IPS DF 6.9 (cell line): ENCODE results near the gene VMP1.
"Not testable (repeated sequence)": the region's sequence is repeated elsewhere in the genome, so short reads cannot be mapped to it uniquely, and the experiment has no call there.

Experiments used
- DNase-seq: peaks from one replicate; pipeline ENCODE4 v3.0.0-alpha.2; 2013; ENCODE audit warnings: low read depth, low spot score
- H3K27ac ChIP-seq: one replicate; pipeline ENCODE4 v1.5.1; 2013; ENCODE audit warnings: low read length, control low read depth
- H3K27me3 ChIP-seq: 2 replicates; pipeline ENCODE4 v1.6.1; 2013; ENCODE audit warnings: mild to moderate bottlenecking, low read length; ENCODE audit not compliant: control insufficient read depth, insufficient read depth
- H3K36me3 ChIP-seq: 2 replicates; pipeline ENCODE4 v1.6.1; 2013; ENCODE audit warnings: low read length; ENCODE audit not compliant: control insufficient read depth, insufficient read depth
- H3K4me1 ChIP-seq: 2 replicates; pipeline ENCODE4 v1.6.1; 2013; ENCODE audit warnings: low read length; ENCODE audit not compliant: control insufficient read depth, insufficient read depth
- H3K4me3 ChIP-seq: 2 replicates; pipeline ENCODE4 v1.5.1; 2013; ENCODE audit warnings: mild to moderate bottlenecking, low read length
- H3K9me3 ChIP-seq: 2 replicates; pipeline ENCODE4 v1.6.1; 2013; ENCODE audit warnings: low read length, inconsistent platforms; ENCODE audit not compliant: control insufficient read depth, insufficient read depth
- WGBS: extraction: QIAGEN DNeasy Blood & Tissue Kit; methylation state at CpG from one replicate; pipeline ENCODE4 v1.1.7; 2013; ENCODE audit warnings: mixed read lengths, missing lambda C conversion rate; ENCODE audit not compliant: insufficient read length, insufficient coverage; 5-methylcytosine and 5-hydroxymethylcytosine counted together

Gene VMP1

GRCh38 chr17:59752922-59753321 lies 45.5 kb downstream of the VMP1 start:
- Histone ChIP-seq H3K27ac (no peak overlapping the region), H3K27me3 (no peaks in the 10 kb centered on the region), H3K4me3 (no peak overlapping the region), H3K36me3 (no peaks in the 10 kb centered on the region), H3K4me1 (no peaks in the 10 kb centered on the region), H3K9me3 (no peaks in the 10 kb centered on the region)
- no peak for DNase-seq
- no CpG with 5 or more reads among the region's 7 CpGs for WGBS

GRCh38 chr17:59753522-59754467 lies 46.3 kb downstream of the VMP1 start:
- Histone ChIP-seq H3K4me3 (no peak overlapping the region), H3K27ac (no peak overlapping the region), H3K9me3 (no peaks in the 10 kb centered on the region), H3K36me3 (no peaks in the 10 kb centered on the region), H3K27me3 (no peaks in the 10 kb centered on the region), H3K4me1 (no peaks in the 10 kb centered on the region)
- peak; percentile 50 for DNase-seq
- no CpG with 5 or more reads among the region's 3 CpGs for WGBS

GRCh38 chr17:59754552-59754951 lies 47.1 kb downstream of the VMP1 start:
- Histone ChIP-seq H3K4me1 (no peaks in the 10 kb centered on the region), H3K27ac (no peak overlapping the region), H3K4me3 (no peak overlapping the region), H3K36me3 (no peaks in the 10 kb centered on the region), H3K27me3 (no peaks in the 10 kb centered on the region), H3K9me3 (no peaks in the 10 kb centered on the region)
- no peak for DNase-seq

GRCh38 chr17:59755069-59755468 lies 47.6 kb downstream of the VMP1 start:
- not testable (repeated sequence) for H3K27me3 ChIP-seq, H3K27ac ChIP-seq, H3K9me3 ChIP-seq, H3K4me3 ChIP-seq, H3K36me3 ChIP-seq, DNase-seq, H3K4me1 ChIP-seq
- no CpG with 5 or more reads among the region's 12 CpGs for WGBS

- Histone ChIP-seq H3K4me1 (no peaks in the 10 kb centered on the region), H3K9me3 (no peaks in the 10 kb centered on the region), H3K36me3 (no peaks in the 10 kb centered on the region), H3K27ac (no peak overlapping the region), H3K27me3 (no peaks in the 10 kb centered on the region), H3K4me3 (no peak overlapping the region)
- no CpG with 5 or more reads among the region's 3 CpGs for WGBS
- DNase-seq: no peak
Measured at GRCh38 chr17:59756236-59756818, 48.9 kb downstream of the VMP1 start.

- no peaks in the 10 kb centered on the region for H3K36me3 ChIP-seq
- H3K4me1 ChIP-seq: no peaks in the 10 kb centered on the region
- no peaks in the 10 kb centered on the region for H3K27me3 ChIP-seq
- H3K9me3 ChIP-seq: no peaks in the 10 kb centered on the region
- H3K4me3 ChIP-seq: no peak overlapping the region
- no peak for DNase-seq
- no peak overlapping the region for H3K27ac ChIP-seq
Measured at GRCh38 chr17:59757043-59757442, 49.6 kb downstream of the VMP1 start.

GRCh38 chr17:59757470-59757869 lies 50.0 kb downstream of the VMP1 start:
- Histone ChIP-seq H3K9me3 (no peaks in the 10 kb centered on the region), H3K27ac (no peak overlapping the region), H3K4me3 (no peak overlapping the region), H3K36me3 (no peaks in the 10 kb centered on the region), H3K4me1 (no peaks in the 10 kb centered on the region), H3K27me3 (no peaks in the 10 kb centered on the region)
- no peak for DNase-seq
- WGBS: no CpG with 5 or more reads among the region's 1 CpG

GRCh38 chr17:59757881-59758385 lies 50.5 kb downstream of the VMP1 start:
- H3K27ac ChIP-seq: no peak overlapping the region
- no peaks in the 10 kb centered on the region for H3K27me3 ChIP-seq
- H3K36me3 ChIP-seq: no peaks in the 10 kb centered on the region
- no peak overlapping the region for H3K4me3 ChIP-seq
- H3K4me1 ChIP-seq: no peaks in the 10 kb centered on the region
- no peak for DNase-seq
- H3K9me3 ChIP-seq: no peaks in the 10 kb centered on the region
- WGBS: no CpG with 5 or more reads among the region's 2 CpGs

GRCh38 chr17:59758998-59759651 lies 51.7 kb downstream of the VMP1 start:
- no CpG with 5 or more reads among the region's 4 CpGs for WGBS
- H3K27ac ChIP-seq, H3K9me3 ChIP-seq, H3K36me3 ChIP-seq, H3K4me1 ChIP-seq, H3K27me3 ChIP-seq, DNase-seq, H3K4me3 ChIP-seq: not testable (repeated sequence)

GRCh38 chr17:59760160-59760559 lies 52.7 kb downstream of the VMP1 start:
- H3K4me3 ChIP-seq: no peak overlapping the region
- H3K9me3 ChIP-seq: no peaks in the 10 kb centered on the region
- WGBS: no CpG with 5 or more reads among the region's 1 CpG
- no peak for DNase-seq
- H3K27ac ChIP-seq: no peak overlapping the region
- no peaks in the 10 kb centered on the region for H3K27me3 ChIP-seq
- no peaks in the 10 kb centered on the region for H3K36me3 ChIP-seq
- H3K4me1 ChIP-seq: no peaks in the 10 kb centered on the region
